GM19043 (cell line): Measurements from ENCODE around the gene PCDHB9.
"Not testable (repeated sequence)": the region's sequence is repeated elsewhere in the genome, so short reads cannot be mapped to it uniquely, and the experiment has no call there.

Source experiments
- ATAC-seq: cut with Tn5 transposase; IDR thresholded peaks from one replicate; pipeline ENCODE4 v1.9.1; 2021; ENCODE audit warnings: low read depth; ENCODE audit not compliant: unreplicated experiment

The PCDHB9 gene

GRCh38 chr5:141234109-141234667, 47.2 kb downstream of the PCDHB9 start:
- no peak for ATAC-seq

- ATAC-seq = not testable (repeated sequence)
Observed at GRCh38 chr5:141235922-141236321, 49.0 kb downstream of the PCDHB9 start.

GRCh38 chr5:141236516-141237313, 49.8 kb downstream of the PCDHB9 start:
- no peak for ATAC-seq
